Fibroblast of pulmonary artery (primary cell): ENCODE measurements around the gene IARS1.
A peak's percentile ranks its signal among the peaks of the same experiment; 100 is the strongest.

Experiments used
- DNase-seq: peaks from one replicate; pipeline ENCODE4 v3.0.0-alpha.2; 2010; ENCODE audit warnings: low read depth
- H3K4me3 ChIP-seq: replicated peaks from 2 replicates; pipeline ENCODE4 v1.5.1; 2011; ENCODE audit warnings: low read depth, mild to moderate bottlenecking, control low read depth, low read length, moderate library complexity
- CTCF ChIP-seq: IDR thresholded peaks from 2 replicates; pipeline ENCODE4 v1.5.1; 2011; ENCODE audit warnings: mild to moderate bottlenecking, control low read depth, low read length, inconsistent platforms; ENCODE audit errors: missing control alignments

IARS1 gene

GRCh38 chr9:92327283-92327850, 33.9 kb upstream of the IARS1 start:
- TF ChIP-seq CTCF = no peak
- H3K4me3 ChIP-seq = no peak overlapping the region
- no peak for DNase-seq

- no peak for TF ChIP-seq CTCF
- no peak for DNase-seq
- peak overlapping the region; percentile 90 for H3K4me3 ChIP-seq
Observed at GRCh38 chr9:92325991-92326500, 32.5 kb upstream of the IARS1 start.

- peak; percentile 92 for DNase-seq
- TF ChIP-seq CTCF = no peak
- H3K4me3 ChIP-seq = peak within 1 kb of the TSS; percentile 90
Observed at GRCh38 chr9:92325269-92325990, 31.9 kb upstream of the IARS1 start, which contains the start of the genes CENPP and NOL8. Gene CENPP, plus strand, starts transcription at chr9:92325953. Gene NOL8, minus strand, starts transcription at chr9:92325350. Its CDS starts 1,189 bp downstream, at chr9:92324161.

- no peak for DNase-seq
- H3K4me3 ChIP-seq = peak overlapping the region; percentile 90
- TF ChIP-seq CTCF = no peak
Observed at GRCh38 chr9:92324889-92325268, 31.4 kb upstream of the IARS1 start.

- no peak for DNase-seq
- peak overlapping the region; percentile 90 for H3K4me3 ChIP-seq
- TF ChIP-seq CTCF = no peak
Observed at GRCh38 chr9:92324431-92324830, 30.9 kb upstream of the IARS1 start.

GRCh38 chr9:92315456-92315855, 22.0 kb upstream of the IARS1 start:
- H3K4me3 ChIP-seq = no peak overlapping the region
- TF ChIP-seq CTCF = no peak
- DNase-seq = no peak
